Body of pancreas (tissue), 4 donors: ENCODE measurements around the gene ZNF80.

Source experiments
- POLR2A ChIP-seq, 3 donors: fragments of 450-650 bp; IDR thresholded peaks; one replicate each; pipeline ENCODE4 v1.6.1; 2016; ENCODE audit warnings: antibody characterized with exemption in 3 of 3, mild to moderate bottlenecking in 2 of 3
- TF ChIP-seq, protein P1 (sequence below), 7 experiments: fragments of 450-650 bp in 4 of 7; fragments of 200-600 bp in 3 of 7; sonication (generic) in 3 of 7; IDR thresholded peaks; one replicate each; pipeline ENCODE4 v1.5.1; 2016 to 2019; ENCODE audit warnings: antibody characterized with exemption in 7 of 7

DNA sequence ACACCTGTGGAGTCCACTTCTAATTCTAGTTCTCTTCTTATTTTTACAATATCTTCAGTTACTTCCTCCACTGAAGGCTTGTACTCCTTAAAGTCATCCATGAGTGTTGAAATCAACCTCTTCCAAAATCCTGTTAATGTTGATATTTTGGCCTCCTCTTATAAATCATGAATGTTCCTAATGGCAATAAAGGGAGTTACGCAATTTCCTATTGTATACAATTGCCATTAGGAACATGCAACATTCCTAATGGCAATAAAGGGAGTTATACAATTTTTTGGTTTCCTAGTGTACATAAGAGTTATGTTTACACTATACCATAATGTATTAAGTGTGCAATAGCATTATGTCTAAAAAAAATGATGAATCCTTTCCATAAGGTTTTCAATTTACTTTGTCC lies 47.3 kb upstream of the ZNF80 start:
- TF ChIP-seq, protein P1, sequence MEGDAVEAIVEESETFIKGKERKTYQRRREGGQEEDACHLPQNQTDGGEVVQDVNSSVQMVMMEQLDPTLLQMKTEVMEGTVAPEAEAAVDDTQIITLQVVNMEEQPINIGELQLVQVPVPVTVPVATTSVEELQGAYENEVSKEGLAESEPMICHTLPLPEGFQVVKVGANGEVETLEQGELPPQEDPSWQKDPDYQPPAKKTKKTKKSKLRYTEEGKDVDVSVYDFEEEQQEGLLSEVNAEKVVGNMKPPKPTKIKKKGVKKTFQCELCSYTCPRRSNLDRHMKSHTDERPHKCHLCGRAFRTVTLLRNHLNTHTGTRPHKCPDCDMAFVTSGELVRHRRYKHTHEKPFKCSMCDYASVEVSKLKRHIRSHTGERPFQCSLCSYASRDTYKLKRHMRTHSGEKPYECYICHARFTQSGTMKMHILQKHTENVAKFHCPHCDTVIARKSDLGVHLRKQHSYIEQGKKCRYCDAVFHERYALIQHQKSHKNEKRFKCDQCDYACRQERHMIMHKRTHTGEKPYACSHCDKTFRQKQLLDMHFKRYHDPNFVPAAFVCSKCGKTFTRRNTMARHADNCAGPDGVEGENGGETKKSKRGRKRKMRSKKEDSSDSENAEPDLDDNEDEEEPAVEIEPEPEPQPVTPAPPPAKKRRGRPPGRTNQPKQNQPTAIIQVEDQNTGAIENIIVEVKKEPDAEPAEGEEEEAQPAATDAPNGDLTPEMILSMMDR (IDR thresholded peaks at IDR 0.05): no peak
- TF ChIP-seq POLR2A (IDR thresholded peaks at IDR 0.05): no peak
